ENCODE measurements around the gene UTP11. TPM values are rescaled to one million over a fixed set of nuclear protein-coding genes. Genes with fewer than 3 reads are reported as not detected.
A peak's percentile ranks its signal among the peaks of the same experiment; 100 is the strongest.

The UTP11 gene
- total RNA-seq, 2 experiments from 2014 or later: 40.1 to 43.8 TPM

DNA sequence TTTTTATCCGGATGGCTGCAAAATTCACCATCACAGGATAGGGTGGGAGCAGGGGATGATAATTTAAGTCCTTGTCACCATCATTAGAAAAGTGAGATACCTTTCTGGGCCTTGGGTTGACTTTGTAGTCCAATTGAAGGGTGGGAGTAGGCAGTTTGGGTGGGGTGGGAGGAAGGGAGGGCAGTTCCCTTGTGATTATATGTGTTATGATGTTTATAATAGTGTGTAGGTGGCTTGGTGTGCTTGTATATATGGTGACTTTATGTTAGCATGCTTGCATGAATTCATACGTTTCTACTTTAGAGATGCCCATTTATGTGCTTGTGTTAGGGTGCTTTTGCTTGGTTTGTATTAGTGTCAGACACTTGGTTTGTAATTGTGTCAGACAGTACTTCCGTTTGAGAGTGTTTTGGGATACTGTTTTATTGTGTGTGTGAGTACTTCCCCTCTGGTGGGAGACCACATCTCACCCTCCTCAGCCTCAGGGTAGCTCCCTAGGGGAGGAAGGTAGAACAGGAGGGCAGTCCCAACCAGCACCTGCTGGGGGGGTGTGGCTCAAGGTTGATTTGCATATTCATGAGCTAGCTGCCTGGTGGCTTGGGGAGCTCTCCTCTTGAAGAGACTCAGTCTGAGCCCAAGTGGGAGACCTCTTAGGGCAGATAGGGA lies 40.3 kb downstream of the UTP11 start:
- TF ChIP-seq EZH2phosphoT487 (IDR thresholded peaks at IDR 0.05; ENCODE audit: borderline replicate concordance, low read depth, low read length): no peak
- TF ChIP-seq, protein P1, sequence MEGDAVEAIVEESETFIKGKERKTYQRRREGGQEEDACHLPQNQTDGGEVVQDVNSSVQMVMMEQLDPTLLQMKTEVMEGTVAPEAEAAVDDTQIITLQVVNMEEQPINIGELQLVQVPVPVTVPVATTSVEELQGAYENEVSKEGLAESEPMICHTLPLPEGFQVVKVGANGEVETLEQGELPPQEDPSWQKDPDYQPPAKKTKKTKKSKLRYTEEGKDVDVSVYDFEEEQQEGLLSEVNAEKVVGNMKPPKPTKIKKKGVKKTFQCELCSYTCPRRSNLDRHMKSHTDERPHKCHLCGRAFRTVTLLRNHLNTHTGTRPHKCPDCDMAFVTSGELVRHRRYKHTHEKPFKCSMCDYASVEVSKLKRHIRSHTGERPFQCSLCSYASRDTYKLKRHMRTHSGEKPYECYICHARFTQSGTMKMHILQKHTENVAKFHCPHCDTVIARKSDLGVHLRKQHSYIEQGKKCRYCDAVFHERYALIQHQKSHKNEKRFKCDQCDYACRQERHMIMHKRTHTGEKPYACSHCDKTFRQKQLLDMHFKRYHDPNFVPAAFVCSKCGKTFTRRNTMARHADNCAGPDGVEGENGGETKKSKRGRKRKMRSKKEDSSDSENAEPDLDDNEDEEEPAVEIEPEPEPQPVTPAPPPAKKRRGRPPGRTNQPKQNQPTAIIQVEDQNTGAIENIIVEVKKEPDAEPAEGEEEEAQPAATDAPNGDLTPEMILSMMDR (conservative IDR thresholded peaks at IDR 0.05; ENCODE audit: low read length): no peak
- intact Hi-C loops (cut with micrococcal nuclease; ENCODE audit: unreplicated experiment): no loop called here
- no peaks in the 10 kb centered on the region for H3K36me3 ChIP-seq (ENCODE audit: insufficient read depth, low read length)
- H3K9me2 ChIP-seq (ENCODE audit: insufficient read depth, low read length): no peaks in the 10 kb centered on the region
- H2AFZ ChIP-seq (ENCODE audit: low read length): peak overlapping the region; percentile 32; the same call in 1 of the 2 replicates
- peak; percentile 58 for DNase-seq (ENCODE audit: low spot score)
- no peaks in the 10 kb centered on the region for H3K79me2 ChIP-seq (ENCODE audit: insufficient read depth, low read depth, low read length)
- peaks cover 17% of the 10 kb centered on the region for H3K4me1 ChIP-seq (ENCODE audit: insufficient read depth, low read length, poor library complexity, severe bottlenecking)
- H4K20me1 ChIP-seq (ENCODE audit: insufficient read depth, low read length): no peaks in the 10 kb centered on the region
- H3K9me3 ChIP-seq (ENCODE audit: low read length): no peaks in the 10 kb centered on the region
- BruUV-seq (replicated peaks): no TSS peak
- H3K4me3 ChIP-seq (ENCODE audit: low read depth, low read length, poor library complexity, severe bottlenecking): no peak overlapping the region
- POLR2A ChIA-PET: no interaction called here
- H3K4me2 ChIP-seq (ENCODE audit: low read length): peak overlapping the region; percentile 49
- no peak overlapping the region for H3K27ac ChIP-seq (ENCODE audit: low read depth, low read length, poor library complexity, severe bottlenecking)
- CTCF ChIA-PET (ENCODE audit: unreplicated experiment): interaction anchor here (0.9 kb wide), 1 partner anchor 19 kb away, joined by 3 read pairs; no protein-coding TSS in a partner anchor

DNA sequence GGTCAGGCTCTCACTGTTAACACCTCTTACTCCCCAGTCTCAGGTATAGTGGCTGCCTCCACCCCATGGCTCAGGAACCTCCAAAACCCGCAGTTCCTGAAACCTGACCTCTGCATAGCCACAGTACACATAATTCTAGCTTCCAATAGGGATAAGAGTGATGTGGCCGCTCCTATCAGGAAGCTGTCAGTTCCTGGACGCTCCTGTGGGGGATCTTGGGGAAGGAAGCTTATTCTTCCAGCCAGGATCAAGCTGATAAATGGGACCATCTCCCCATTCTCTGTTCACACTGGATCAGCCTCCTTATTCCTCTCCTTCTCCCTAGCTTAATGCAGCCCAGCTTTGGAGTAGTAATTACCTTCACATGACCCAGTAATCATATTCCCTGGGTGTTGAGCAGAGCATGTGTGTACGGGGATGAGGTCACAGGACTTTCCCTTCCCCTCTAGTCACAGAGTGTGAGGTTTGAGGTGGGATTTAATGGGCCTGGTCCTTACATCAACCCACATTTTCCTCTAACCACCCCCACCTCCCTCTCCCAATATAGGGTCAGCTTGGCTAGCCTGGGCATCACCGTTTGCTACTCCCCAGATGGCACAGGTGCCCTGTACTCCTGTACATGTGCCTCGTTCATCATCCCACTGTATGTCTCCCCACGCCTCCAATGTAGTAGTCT lies 41.0 kb downstream of the UTP11 start:
- H3K4me2 ChIP-seq (ENCODE audit: low read length): peak overlapping the region; percentile 49
- ChIA-PET POLR2A (interaction anchor here (0.6 kb wide), 1 partner anchor 273 kb away, joined by 4 read pairs; no protein-coding TSS in a partner anchor), CTCF (ENCODE audit: unreplicated experiment) (interaction anchor here (0.9 kb wide), 1 partner anchor 19 kb away, joined by 3 read pairs; no protein-coding TSS in a partner anchor)
- no peaks in the 10 kb centered on the region for H3K36me3 ChIP-seq (ENCODE audit: insufficient read depth, low read length)
- no peaks in the 10 kb centered on the region for H3K9me2 ChIP-seq (ENCODE audit: insufficient read depth, low read length)
- peak overlapping the region; percentile 32; the same call in 1 of the 2 replicates for H2AFZ ChIP-seq (ENCODE audit: low read length)
- no peaks in the 10 kb centered on the region for H4K20me1 ChIP-seq (ENCODE audit: insufficient read depth, low read length)
- H3K27ac ChIP-seq (ENCODE audit: low read depth, low read length, poor library complexity, severe bottlenecking): no peak overlapping the region
- peaks cover 17% of the 10 kb centered on the region for H3K4me1 ChIP-seq (ENCODE audit: insufficient read depth, low read length, poor library complexity, severe bottlenecking)
- TF ChIP-seq, protein P1 (conservative IDR thresholded peaks at IDR 0.05; ENCODE audit: low read length): no peak
- TF ChIP-seq EZH2phosphoT487 (IDR thresholded peaks at IDR 0.05; ENCODE audit: borderline replicate concordance, low read depth, low read length): no peak
- H3K79me2 ChIP-seq (ENCODE audit: insufficient read depth, low read depth, low read length): no peaks in the 10 kb centered on the region
- H3K9me3 ChIP-seq (ENCODE audit: low read length): no peaks in the 10 kb centered on the region
- H3K4me3 ChIP-seq (ENCODE audit: low read depth, low read length, poor library complexity, severe bottlenecking): no peak overlapping the region
- BruUV-seq (replicated peaks): no TSS peak
- no peak for DNase-seq (ENCODE audit: low spot score)
- intact Hi-C loops (cut with micrococcal nuclease; ENCODE audit: unreplicated experiment): no loop called here

DNA sequence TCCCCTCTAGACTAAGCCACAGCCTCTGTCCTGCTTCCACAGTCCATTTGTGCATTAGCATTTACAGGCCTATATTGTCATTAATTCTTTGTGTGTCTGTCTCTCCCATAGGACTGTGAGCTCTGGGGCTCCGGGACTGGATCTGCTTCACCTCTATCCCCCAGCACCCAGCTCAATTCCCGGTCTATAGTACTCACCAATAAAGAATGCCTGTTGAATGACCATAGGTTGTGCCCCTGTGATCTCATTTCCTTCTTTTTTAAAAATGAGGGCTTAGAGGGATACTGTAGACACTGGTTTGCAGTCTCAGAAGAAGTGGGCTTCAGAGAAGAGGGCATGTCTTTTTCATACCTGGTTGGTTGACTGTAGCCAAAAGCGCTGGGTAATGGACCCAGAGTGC lies 42.9 kb downstream of the UTP11 start:
- Histone ChIP-seq H3K4me1 (ENCODE audit: insufficient read depth, low read length, poor library complexity, severe bottlenecking) (peaks cover 17% of the 10 kb centered on the region), H3K4me2 (ENCODE audit: low read length) (no peak overlapping the region), H3K9me2 (ENCODE audit: insufficient read depth, low read length) (no peaks in the 10 kb centered on the region), H3K4me3 (ENCODE audit: low read depth, low read length, poor library complexity, severe bottlenecking) (no peak overlapping the region), H3K9me3 (ENCODE audit: low read length) (no peaks in the 10 kb centered on the region), H3K79me2 (ENCODE audit: insufficient read depth, low read depth, low read length) (no peaks in the 10 kb centered on the region), H3K27ac (ENCODE audit: low read depth, low read length, poor library complexity, severe bottlenecking) (no peak overlapping the region), H4K20me1 (ENCODE audit: insufficient read depth, low read length) (no peaks in the 10 kb centered on the region), H2AFZ (ENCODE audit: low read length) (no peak overlapping the region), H3K36me3 (ENCODE audit: insufficient read depth, low read length) (no peaks in the 10 kb centered on the region)
- no peak for TF ChIP-seq EZH2phosphoT487 (IDR thresholded peaks at IDR 0.05; ENCODE audit: borderline replicate concordance, low read depth, low read length)
- TF ChIP-seq, protein P1 (conservative IDR thresholded peaks at IDR 0.05; ENCODE audit: low read length): no peak
- BruUV-seq (replicated peaks): no TSS peak
- DNase-seq (ENCODE audit: low spot score): no peak
- POLR2A ChIA-PET: no interaction called here
- intact Hi-C loops (cut with micrococcal nuclease; ENCODE audit: unreplicated experiment): no loop called here
- CTCF ChIA-PET (ENCODE audit: unreplicated experiment): interaction anchor here (0.5 kb wide), 1 partner anchor 196 kb away, joined by 3 read pairs; the partner anchor contains the start of gene MTF1

All from OCI-LY7 (cell line).